ENCODE results near the gene MIEF2.

GRCh38 chr17:18213666-18214270 lies 46.7 kb upstream of the MIEF2 start:
- TF ChIP-seq, protein P1, sequence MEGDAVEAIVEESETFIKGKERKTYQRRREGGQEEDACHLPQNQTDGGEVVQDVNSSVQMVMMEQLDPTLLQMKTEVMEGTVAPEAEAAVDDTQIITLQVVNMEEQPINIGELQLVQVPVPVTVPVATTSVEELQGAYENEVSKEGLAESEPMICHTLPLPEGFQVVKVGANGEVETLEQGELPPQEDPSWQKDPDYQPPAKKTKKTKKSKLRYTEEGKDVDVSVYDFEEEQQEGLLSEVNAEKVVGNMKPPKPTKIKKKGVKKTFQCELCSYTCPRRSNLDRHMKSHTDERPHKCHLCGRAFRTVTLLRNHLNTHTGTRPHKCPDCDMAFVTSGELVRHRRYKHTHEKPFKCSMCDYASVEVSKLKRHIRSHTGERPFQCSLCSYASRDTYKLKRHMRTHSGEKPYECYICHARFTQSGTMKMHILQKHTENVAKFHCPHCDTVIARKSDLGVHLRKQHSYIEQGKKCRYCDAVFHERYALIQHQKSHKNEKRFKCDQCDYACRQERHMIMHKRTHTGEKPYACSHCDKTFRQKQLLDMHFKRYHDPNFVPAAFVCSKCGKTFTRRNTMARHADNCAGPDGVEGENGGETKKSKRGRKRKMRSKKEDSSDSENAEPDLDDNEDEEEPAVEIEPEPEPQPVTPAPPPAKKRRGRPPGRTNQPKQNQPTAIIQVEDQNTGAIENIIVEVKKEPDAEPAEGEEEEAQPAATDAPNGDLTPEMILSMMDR (IDR thresholded peaks at IDR 0.05): no peak
- TF ChIP-seq POLR2A (IDR thresholded peaks at IDR 0.05): no peak
